Activated naive CD8-positive, alpha-beta T cell treated with anti-CD3 and anti-CD28 coated beads, Interleukin-2, amount 50 U/mL, for 16 hours (primary cell): Measurements from ENCODE around the gene MYBL2.

Experiments
- DNase-seq: peaks from one replicate; pipeline ENCODE4 v3.0.0-alpha.2; 2020; ENCODE audit warnings: low read depth, low spot score

The MYBL2 gene

DNA sequence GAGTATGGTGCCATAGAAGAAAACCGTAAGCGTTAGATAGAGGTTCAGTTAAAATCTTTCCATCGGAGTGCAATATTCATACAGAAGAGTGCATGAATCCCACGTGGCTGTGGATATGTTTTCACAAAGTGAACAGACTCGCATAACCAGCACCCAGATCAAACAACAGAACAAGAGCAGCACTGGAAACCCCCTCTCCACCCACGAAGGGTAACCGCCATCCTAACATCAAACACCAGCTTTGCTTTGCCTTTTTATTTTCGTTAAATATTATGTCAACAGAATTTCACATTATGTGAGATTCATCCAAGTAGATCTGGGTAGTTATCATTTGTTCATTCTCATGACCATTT lies 55.2 kb downstream of the MYBL2 start:
- peak; percentile 49 for DNase-seq

DNA sequence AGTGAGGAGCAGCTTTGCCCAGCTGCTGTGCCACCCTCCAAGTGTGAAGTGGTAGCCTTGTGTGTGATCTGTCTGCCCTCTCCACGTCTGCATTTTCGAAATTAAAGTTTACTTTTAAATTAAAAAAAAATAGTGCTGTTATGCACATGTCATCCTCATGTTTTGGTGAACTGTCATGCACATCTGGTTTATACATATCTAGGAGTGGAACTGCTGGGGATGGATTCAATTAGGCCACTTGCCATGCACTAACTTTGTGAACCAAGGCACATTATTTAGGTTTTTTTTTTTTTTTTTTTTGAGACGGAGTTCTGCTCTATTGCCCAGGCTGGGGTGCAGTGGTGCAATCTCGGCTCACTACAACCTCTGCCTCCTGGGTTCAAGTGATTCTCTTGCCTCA lies 56.3 kb downstream of the MYBL2 start:
- DNase-seq, result no peak

DNA sequence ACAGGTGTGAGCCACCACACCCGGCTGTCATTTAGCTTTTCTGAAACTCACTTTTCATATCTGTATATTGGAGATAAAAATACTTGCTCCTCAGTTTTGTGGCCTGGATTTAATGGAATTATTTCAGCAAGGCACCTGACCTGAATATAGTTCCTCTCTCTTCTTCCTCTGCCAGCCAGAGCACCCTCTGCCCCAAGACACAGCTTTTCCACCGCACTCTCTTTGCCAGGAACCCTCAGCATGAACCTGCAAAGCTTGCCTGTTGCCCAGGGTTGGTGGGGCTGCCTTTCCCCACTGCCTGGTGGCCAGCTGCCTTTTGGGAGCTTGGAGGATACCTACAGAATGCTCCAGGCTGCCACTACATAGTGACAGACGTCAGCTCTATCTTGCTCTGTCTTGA lies 56.8 kb downstream of the MYBL2 start:
- no peak for DNase-seq

DNA sequence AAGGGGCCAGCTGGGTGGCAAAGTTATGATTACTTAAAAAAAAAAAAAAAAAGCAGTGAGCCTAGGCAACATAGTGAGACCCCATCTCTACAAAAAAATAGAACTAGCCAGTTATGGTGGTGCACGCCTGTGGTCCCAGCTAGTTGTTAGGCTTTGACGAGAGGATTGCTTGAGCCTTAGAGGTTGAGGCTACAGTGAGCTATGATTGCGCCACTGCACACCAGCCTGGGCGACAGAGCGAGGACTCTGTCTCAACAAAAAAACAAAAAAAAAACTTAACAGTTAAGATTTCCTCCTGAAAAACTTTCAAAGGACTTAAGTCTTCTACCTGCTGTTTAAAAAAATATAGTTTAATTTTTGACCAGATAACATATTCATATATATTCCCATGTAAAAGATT lies 57.5 kb downstream of the MYBL2 start:
- no peak for DNase-seq

DNA sequence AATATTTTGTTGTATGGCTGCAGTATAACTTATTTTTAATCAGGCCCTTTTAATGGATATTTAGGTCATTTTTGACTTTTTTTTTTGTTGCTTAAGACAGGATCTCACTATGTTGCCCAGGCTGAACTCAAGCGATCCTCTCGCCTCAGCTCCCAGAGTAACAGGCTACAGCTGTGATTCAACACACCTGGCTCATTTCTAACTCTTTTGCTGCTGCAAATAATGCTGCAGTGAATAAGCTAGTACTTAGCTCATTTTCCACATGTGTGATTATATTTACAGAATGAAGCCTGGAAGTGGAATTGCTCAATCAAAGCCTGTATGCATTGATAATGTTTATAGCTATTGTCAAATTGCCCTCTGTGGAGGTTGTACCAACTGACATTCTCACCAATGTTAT lies 58.8 kb downstream of the MYBL2 start:
- no peak for DNase-seq

DNA sequence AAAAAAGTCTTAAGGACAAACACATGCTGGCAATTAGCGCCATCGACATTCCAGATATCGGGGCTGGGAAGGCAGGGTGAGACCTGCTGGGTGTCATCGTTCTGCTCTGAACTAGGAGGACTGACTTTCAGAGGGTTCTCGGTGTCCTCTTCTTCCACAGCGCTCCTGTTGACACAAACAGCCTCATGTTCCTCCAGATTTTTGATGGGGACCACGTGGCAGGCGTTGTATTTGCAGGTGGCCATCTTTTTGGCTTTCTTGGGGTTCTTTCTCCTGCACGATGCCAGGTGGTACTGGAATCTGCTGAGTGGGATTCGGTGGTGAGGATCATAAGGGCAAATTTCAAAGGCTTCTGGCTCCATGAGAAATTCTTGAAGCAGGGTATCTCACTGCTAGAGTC lies 59.4 kb downstream of the MYBL2 start:
- DNase-seq, result no peak

DNA sequence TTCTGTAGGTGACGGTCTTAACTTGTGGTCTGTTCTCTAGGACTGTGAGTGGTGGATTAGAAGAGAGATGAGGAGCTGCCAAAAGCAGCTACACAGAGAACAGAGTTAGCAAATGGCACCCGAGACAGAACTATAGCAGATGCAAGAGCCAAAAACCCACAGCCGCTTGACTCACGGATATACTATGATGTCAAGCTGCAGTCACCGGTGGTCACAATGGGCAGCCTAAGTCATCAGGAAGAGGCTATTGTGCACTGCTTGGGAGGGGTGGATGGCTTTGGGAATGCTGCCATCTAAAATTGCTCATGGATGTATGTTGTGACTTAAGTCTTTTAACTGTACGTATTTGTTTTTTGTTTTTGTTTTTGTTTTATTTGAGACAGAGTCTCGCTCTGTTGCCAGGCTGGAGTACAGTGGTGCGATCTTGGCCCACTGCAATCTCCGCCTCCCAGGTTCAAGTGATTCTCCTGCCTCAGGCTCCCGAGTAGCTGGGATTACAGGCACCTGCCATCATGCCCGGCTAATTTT lies 60.0 kb downstream of the MYBL2 start, which contains the start of gene GTSF1L:
Gene GTSF1L (minus strand): TSS at position 192 of the 528 bp plus-strand sequence. CDS start 308 bp downstream, outside the sequence.
- DNase-seq, result no peak

DNA sequence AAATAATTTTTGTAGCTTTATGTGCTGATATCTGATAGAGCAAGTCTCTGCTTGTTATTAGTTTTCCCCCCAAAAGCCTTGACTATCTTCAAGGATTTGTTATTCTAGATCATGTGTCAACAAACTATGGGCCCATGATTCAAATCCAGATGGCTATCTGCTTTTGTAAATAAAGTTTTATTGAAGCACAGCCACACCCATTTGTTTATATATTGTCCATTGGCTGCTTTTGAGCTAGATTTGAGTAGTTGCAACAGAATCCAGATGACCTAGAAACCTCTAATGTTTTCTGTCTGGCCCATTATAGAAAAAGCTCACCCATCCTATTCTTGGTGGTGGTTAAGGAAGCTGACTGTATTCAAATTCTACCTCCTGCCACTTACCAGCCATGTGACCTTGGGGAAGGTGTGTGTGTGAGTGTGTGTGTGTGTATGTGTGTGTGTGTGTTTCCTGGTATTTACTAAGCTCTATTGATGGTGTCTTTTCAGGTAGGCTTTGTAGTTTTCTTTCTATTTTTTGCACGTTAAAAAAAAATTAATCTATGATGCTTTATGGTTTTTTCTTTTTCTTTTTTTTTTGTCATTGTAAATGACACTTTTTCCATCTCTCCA lies 61.2 kb downstream of the MYBL2 start:
- DNase-seq, result no peak

DNA sequence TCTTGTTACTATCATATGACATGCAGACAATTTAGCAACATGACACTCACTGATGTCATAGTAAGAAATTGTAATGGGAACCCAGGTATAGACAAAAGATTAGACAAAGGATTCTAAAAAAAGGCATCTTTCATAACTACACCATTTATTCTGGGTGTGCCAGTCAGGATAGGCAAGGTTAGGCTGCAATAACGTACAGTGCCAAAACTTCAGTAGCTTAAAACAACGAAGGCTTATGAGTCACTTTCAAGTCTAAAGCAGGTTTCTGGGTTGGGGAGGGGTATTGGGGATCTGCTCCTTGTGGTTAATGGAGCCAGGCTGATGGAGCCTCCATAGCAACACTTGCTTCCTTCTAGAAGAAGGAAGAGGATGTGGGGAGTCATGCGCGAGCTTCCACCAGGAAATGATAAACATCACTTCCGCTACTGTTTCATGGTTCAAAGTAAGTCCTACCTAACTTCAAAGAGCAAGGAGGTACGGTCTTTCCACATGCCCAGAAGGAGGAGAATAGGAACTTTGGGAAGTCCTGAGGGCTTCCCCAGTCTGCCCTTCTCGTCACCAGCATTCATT lies 61.9 kb downstream of the MYBL2 start:
- no peak for DNase-seq

DNA sequence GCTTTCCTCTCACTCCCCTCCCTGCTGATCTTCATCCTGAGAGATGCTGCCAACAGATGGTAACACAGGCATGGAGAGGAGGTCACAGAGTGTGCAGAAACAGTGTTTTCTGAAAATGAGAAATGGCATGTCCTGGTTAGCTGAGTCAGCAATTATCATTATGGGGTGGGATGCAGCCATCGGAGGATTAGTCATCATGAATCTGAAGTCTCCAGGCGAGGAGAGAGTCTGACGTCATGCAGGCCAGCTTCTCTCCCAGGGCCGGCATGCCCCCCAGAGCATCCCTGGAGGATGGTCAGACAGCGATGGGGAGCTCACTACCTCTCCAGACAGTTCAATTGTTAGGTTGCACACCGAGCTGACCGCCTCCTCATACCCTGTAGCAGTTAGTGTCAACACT lies 64.6 kb downstream of the MYBL2 start:
- no peak for DNase-seq

DNA sequence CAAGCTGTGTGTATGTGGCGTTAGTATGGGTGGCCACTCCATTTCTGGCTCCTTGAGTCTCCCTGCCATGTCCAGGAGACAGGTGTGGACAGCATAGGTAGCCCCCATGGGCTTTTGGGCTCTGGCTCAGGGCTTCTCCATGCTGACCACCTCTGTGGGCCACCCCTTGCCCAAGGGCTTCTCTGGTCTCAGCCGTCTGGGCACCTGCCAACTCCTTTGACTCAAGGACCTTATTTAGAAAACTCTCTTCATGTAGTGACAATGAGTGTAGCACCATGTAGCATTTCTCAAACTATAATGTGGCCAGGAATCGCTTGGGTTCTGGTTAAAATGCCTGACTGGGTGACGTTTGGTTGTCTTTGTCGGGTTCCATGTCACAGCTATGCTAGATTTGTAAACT lies 65.0 kb downstream of the MYBL2 start:
- DNase-seq, result no peak

DNA sequence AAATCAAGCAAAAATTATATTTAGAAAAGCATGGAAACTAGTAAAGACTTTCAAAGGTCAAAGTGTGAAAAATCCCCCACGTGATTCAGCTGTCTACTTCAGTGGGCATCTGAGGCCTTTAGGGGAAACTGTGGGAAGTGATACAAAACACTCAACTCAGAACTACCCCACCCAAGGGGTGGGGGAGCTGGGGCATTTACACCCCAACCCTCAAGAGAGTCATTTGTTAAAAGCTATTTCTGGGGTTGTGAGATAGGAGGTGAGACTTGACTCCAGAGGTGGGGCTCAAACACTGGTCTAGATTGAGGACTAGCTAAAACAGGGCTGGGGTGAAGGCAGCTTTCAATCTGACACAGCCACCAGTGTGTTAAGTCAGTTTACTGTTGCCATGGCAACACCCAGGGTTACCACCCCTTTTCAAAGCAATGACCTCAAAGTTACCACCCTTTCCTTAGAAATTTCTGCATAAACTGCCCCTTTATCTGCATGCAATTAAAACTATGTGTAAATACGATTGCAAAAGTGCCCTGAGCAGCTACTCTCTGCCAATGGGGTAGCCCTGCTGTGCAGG lies 69.8 kb downstream of the MYBL2 start:
- no peak for DNase-seq

DNA sequence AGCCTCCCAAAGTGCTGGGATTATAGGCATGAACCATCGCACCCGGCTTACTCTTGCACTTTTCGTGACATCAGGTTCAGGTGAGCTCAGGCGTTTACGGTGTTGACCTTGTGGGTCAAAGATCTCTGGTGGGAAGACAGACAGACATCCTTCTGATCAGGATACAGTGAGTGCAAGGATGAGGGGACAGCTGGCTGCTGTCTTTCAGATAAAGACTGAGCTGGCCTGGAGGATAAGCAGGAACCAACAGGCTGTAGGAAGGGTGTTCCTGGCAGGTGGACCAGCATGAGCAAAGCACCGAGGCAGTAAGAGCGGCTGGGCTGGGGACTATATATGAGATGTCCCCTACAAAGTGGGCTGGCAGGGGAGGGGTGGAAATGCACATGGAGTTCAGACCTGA lies 71.0 kb downstream of the MYBL2 start:
- no peak for DNase-seq

DNA sequence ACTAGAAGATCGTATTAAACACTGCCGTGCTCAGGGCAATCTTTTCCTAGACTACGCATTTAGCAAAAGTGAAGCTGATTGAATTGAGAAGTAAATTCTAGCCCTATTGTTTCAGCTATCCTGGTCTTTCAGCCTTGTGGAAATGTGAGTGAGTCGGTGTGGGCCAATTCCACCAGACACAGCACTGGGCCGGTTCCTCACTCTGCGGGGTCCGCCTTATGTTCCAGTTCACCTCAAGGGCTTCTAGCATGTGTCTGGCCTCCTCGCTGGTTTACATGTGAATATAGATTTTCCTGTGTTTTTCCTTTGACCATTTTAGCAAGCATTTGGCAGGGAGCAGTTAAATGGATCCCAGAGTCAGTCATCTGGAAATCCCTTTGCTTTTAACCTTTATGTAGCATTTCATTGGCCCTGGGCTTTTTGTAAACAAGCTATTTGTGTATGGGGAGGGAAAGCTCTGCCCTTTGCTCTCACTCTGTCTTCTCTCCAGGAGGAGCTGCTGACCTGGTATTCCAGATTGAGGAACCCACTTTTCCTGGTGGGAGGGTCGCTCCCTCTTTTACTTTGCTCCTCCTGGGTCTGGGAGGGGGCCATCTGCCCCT lies 72.3 kb downstream of the MYBL2 start:
- DNase-seq, result no peak

DNA sequence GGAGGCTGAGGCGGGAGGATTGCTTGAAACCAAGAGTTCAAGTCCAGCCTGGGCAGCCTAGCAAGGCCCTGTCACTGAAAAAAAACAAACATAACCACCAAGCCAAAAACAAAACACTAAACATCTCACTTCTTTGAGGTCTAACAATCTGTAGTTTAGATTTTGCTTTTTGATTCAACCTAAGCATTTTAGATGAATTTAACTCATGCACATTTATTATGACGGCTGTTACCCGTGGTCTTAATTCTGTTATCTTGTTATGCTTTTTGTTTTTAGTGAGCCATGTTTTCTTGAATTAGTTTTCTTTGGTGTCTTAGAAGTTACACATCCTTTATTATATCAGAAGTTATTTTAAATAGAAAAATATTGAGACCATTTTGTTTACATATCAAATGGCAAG lies 73.7 kb downstream of the MYBL2 start:
- no peak for DNase-seq

DNA sequence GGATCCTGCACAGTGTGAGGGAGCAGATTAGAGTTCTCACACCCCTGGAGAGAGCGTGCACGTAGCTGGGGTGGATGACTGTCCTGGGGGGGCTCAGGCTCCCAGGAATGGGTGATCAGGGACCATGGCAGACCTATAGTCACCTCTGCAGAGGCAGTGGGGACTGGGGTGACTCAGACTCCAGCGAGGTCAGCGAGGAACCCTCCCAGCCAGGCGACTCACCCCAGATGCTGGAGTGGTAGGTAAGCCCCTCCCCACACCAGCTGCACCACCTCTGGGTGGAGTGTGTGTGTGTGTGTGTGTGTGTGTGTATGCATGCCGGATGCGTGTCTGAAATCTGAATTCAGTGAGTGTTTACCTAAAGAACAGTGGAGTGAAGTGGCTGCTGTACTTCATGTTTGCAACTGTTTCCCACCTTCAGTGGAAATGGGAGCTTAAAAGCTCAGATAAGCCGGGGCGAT lies 77.3 kb downstream of the MYBL2 start:
- DNase-seq, result no peak

DNA sequence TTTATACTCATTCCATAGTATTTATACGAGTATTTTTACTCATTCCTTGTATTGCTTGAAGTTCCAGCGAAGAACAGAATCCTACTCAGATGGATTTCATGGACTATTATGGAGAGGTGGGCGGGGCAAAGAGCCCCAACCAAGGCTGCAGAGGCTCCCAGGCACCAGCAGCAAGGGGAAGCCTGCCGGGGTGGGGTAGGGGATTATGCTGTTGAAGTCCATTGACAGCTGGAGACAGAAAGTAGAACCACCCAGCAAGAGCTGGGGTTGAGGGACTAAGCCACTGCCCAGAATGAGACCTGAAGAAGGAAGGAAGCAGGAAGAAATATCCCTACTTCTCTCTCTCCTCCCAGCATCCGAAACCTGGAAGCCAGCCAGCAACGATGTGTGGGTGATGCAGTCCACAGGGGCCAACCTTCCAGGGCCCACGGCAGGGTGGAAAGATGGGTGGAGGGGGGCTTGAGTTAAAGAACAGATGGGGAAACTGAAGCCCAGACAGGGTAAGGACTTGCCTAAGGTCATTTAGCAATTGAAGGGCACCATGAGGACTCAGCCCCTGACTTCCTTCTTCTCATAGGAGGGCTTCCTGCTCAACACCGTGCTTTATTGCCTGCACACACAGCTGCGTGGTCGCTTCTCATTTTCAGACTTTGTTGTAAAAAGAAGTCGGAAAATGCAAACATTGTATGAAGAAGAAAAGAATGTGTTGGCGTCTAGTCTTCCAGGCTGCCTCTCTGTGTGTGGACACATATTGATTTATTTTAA lies 78.2 kb downstream of the MYBL2 start:
- DNase-seq, result no peak

DNA sequence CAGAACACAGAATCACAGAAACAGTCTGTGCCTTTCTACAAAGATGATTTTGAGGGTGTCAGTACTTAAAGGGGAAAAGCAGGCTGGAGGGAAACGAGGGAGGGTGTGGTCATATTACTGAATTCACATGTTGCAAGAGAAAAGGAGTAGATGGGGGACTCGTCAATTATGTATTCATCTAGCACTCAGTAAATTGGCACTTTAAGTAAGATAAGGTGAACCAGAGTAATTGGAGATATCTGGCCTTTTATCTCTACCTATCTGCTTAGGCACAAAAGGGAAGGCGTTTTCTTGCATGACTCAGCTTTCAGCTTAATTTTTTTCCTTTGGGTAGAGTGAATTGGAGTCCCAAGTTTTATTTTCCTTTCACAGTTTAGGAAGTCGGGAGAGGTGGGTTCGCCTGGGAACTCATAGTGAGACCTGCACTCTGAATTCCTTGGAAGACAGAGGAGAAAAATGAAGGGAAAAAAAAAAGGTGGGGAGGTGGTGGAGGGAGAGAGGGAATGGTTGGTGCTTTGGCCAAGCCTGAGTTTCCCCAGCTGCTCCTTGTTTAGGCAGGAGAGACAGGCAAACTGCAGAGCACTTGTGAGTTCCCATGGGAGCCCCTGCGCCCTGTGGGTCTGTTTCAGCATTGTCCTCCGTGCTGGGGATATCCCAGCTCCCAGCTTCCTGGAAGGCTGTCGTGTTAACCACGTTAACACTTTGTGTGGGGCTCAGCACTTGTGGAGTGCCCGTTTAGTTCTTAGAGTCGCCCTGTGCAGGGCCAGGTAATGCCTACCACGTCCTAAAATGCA lies 79.6 kb downstream of the MYBL2 start:
- DNase-seq, result no peak

DNA sequence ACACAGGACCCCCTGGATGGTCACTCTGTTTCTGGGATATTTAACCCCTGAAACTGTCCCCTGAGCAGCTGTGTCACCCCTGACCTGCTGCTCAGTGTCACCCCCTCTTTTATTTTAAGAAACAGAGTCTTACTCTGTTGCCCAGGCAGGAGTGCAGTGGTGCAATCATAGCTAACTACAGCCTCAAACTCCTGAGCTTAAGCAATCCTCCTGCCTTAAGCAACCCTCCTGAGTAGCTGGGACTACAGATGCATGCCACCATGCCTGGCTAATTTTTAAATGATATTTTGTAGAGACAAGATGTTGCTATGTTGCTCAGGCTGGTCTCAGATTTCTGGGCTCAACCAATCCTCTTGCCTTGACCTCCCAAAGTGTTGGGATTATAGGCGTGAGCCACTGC lies 81.4 kb downstream of the MYBL2 start:
- no peak for DNase-seq

DNA sequence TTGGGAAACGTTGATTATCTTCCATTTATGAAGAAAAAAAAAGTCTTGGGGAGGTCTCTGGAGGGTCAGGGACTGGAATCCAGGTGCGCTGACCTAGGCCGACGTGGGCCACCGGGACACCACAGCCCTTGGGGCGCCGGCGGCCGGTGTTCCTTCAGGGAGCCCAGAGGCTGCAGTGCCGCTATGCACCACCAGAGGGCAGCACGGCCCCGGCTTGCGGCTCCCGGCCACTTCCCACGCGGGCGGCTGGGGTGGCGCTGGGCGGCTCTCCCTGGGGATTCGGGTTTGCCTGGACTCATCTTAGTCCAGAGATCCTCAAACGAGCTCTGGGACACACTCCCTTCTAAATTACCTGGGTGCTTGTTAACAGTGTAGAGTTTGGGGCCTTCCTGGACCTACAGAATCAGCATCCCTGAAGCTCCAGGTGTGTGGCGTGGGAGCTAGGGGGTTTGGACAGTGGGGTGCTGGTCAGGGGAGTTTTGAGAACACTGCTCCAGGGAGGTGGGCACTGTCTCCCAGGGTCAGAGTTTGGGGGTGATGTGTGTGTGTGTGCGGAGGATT lies 82.9 kb downstream of the MYBL2 start:
- peak; percentile 66 for DNase-seq

DNA sequence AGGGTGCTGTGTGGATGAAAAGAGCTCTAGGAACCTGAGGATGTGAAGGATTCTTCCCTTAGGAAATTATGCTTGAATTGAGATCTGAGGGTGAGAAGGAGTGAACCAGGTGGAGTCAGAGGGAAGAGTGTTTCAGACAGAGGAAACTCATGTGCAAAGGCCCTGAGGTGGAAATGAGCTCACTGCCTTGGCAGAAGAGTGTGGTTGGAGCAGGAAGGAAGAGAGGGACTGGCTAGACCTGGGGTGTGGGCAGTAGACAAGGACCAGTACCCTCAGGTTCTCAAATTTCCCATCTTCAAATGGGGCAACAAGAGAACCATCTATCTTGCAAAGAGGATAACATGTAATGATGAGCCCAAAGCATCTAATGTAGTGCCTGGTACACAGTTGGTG lies 83.9 kb downstream of the MYBL2 start:
- DNase-seq, result no peak
